Osteoblast (primary cell): Measurements from ENCODE around the gene HDAC4. TPM values are rescaled to one million over a fixed set of nuclear protein-coding genes. Genes with fewer than 3 reads are reported as not detected.

ENCODE experiments used
- DNase-seq: peaks from one replicate; pipeline ENCODE4 v3.0.0; 2011; ENCODE audit warnings: low spot score, mixed read lengths; ENCODE audit not compliant: insufficient read length; ENCODE audit errors: missing footprints
- H2AFZ ChIP-seq: 2 replicates; pipeline ENCODE4 v1.6.0; 2011; ENCODE audit warnings: mild to moderate bottlenecking, low read length
- H3K27ac ChIP-seq: 2 replicates; pipeline ENCODE4 v1.5.1; 2011; ENCODE audit warnings: mild to moderate bottlenecking, low read depth, low read length, moderate library complexity
- H3K27me3 ChIP-seq: 2 replicates; pipeline ENCODE4 v1.6.0; 2012; ENCODE audit warnings: mild to moderate bottlenecking, control low read depth, inconsistent platforms, low read length, moderate library complexity; ENCODE audit not compliant: insufficient read depth
- H3K36me3 ChIP-seq: 2 replicates; pipeline ENCODE4 v1.5.1; 2011; ENCODE audit warnings: mild to moderate bottlenecking, low read length, control low read depth, moderate library complexity; ENCODE audit not compliant: insufficient read depth
- H3K4me1 ChIP-seq: 2 replicates; pipeline ENCODE4 v1.5.1; 2011; ENCODE audit warnings: mild to moderate bottlenecking, low read length, control low read depth, moderate library complexity; ENCODE audit not compliant: insufficient read depth
- H3K4me2 ChIP-seq: 2 replicates; pipeline ENCODE4 v1.6.0; 2011; ENCODE audit warnings: mild to moderate bottlenecking, low read length; ENCODE audit not compliant: insufficient read depth
- H3K4me3 ChIP-seq: fragments of 200-600 bp; sonication (generic); 3 replicates; pipeline ENCODE4 v1.5.1; 2012; ENCODE audit warnings: mild to moderate bottlenecking, low read length, inconsistent platforms; ENCODE audit not compliant: insufficient read depth
- H3K79me2 ChIP-seq: 2 replicates; pipeline ENCODE4 v1.6.0; 2012; ENCODE audit warnings: mild to moderate bottlenecking, low read length, control low read depth, inconsistent platforms; ENCODE audit not compliant: insufficient read depth
- H3K9me3 ChIP-seq: 2 replicates; pipeline ENCODE4 v1.5.1; 2011; ENCODE audit warnings: low read depth, low read length, control low read depth
- H4K20me1 ChIP-seq: 2 replicates; pipeline ENCODE4 v1.6.0; 2012; ENCODE audit warnings: mild to moderate bottlenecking, low read length, control low read depth; ENCODE audit not compliant: insufficient read depth
- total RNA-seq: library from RNA; depleted of rRNA; stranded (reverse); fragments of >200 nt; gene quantifications from 2 replicates; pipeline ENCODE4 v1.2.3, GENCODE V29; 2012
- TF ChIP-seq, protein P1 (sequence below): IDR thresholded peaks from 2 replicates; pipeline ENCODE4 v1.5.1; 2011; ENCODE audit warnings: mild to moderate bottlenecking, low read depth, low read length, moderate library complexity; ENCODE audit errors: extremely low read depth

HDAC4 gene
- total RNA-seq, 1 donor: 30.8 TPM

DNA sequence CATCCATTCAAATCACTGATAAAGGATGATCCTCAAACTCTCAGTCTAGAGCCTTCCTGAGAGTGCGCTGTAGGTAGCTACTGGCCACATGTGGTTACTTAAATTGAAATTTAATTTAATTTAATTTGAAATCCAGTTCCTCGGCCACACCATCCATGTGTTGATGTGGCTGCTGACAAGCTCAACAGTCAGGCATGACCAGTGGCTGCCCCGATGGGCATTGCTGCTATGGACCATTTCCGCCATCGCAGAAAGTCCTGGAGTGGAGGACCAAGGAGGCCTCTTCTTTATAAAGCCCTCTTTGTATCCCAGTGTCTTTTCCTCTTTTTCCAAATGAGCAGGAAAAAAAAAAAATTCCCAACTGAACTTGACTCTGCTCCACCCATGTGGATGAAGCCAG is 100.6 kb downstream of the HDAC4 start:
- Histone ChIP-seq H3K27ac (no peak overlapping the region), H3K79me2 (peaks cover 8% of the 10 kb centered on the region), H3K4me1 (peaks cover 4% of the 10 kb centered on the region), H3K4me3 (no peak overlapping the region), H3K4me2 (no peak overlapping the region), H2AFZ (no peak overlapping the region), H4K20me1 (no peaks in the 10 kb centered on the region), H3K36me3 (no peaks in the 10 kb centered on the region), H3K9me3 (no peaks in the 10 kb centered on the region), H3K27me3 (no peaks in the 10 kb centered on the region)
- TF ChIP-seq, protein P1, sequence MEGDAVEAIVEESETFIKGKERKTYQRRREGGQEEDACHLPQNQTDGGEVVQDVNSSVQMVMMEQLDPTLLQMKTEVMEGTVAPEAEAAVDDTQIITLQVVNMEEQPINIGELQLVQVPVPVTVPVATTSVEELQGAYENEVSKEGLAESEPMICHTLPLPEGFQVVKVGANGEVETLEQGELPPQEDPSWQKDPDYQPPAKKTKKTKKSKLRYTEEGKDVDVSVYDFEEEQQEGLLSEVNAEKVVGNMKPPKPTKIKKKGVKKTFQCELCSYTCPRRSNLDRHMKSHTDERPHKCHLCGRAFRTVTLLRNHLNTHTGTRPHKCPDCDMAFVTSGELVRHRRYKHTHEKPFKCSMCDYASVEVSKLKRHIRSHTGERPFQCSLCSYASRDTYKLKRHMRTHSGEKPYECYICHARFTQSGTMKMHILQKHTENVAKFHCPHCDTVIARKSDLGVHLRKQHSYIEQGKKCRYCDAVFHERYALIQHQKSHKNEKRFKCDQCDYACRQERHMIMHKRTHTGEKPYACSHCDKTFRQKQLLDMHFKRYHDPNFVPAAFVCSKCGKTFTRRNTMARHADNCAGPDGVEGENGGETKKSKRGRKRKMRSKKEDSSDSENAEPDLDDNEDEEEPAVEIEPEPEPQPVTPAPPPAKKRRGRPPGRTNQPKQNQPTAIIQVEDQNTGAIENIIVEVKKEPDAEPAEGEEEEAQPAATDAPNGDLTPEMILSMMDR: no peak
- DNase-seq: no peak

DNA sequence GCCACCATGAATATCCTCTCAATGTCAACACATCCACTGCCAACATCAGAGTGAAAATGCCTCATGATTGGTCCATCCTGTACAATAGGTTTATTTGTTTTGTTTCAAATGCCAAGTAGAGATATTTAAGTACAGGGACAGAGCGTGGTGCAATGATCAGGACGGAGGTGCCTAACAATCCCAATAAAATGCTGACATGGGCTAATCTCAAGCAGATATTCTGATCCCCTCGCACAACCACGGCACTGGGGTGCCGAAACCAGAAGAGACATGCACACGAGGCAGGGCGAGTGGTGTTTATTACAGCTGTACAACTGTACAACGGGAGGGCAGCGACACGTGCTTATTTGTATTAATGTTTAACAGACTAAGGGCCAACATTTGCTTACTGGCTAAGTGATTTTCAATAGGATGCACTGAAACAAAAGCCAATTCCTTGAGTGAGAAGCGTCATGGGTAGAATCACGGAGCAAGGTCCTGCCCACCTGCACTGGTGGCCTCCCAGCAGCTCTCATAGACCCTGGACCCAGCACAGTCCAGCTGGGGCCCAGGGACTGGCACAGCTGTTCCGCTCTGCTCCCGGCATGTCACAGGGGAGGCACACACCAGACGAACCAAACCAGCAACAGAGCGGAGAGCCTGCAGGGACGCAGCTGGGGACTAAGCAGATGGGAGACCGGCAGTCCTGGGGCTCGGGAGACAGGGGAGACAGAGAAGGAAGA is 101.4 kb downstream of the HDAC4 start:
- DNase-seq: peak; percentile 78
- TF ChIP-seq, protein P1: no peak
- Histone ChIP-seq H3K4me2 (no peak overlapping the region), H3K27ac (no peak overlapping the region), H3K79me2 (peaks cover 10% of the 10 kb centered on the region), H3K36me3 (no peaks in the 10 kb centered on the region), H3K27me3 (no peaks in the 10 kb centered on the region), H2AFZ (no peak overlapping the region), H4K20me1 (no peaks in the 10 kb centered on the region), H3K9me3 (no peaks in the 10 kb centered on the region), H3K4me1 (peaks cover 4% of the 10 kb centered on the region), H3K4me3 (no peak overlapping the region)

DNA sequence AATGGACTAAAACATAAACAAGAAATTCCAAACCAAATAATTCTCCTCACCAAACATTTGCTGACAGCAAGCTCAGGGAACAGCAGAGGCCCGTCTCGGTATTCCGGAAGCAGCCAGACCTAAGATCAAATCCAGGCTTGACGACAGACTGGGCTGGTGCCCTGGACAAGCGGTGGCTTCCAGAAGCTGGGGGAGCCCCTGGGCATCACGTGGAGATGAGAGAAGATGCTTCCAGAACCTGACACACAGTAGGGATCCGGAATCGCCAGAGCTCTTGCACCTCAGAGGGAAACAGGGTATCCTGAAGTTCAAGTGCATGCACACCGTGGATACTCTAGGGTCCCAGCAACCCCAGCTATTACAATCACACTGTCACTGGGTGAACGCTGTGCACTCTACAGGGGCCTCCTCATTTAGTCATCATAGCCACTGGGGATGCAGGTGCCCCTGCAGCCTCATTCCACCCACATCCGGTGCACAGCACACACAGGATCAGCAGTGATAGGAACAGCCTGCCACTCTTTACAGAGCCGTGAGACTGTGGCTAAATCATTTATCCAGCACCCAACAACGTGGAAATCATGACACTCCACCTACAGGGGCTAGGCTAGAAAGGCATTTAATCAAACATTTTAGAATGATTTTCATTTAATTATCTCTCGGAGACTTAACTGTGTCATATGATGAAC is 102.6 kb downstream of the HDAC4 start:
- Histone ChIP-seq H3K27ac (no peak overlapping the region), H3K79me2 (peaks cover 9% of the 10 kb centered on the region), H3K9me3 (no peaks in the 10 kb centered on the region), H3K4me2 (no peak overlapping the region), H3K36me3 (no peaks in the 10 kb centered on the region), H3K4me3 (no peak overlapping the region), H3K4me1 (peaks cover 4% of the 10 kb centered on the region), H2AFZ (no peak overlapping the region), H3K27me3 (no peaks in the 10 kb centered on the region), H4K20me1 (no peaks in the 10 kb centered on the region)
- TF ChIP-seq, protein P1: no peak
- DNase-seq: peak; percentile 19
